ENCODE measurements around the gene SUGCT.

DNA sequence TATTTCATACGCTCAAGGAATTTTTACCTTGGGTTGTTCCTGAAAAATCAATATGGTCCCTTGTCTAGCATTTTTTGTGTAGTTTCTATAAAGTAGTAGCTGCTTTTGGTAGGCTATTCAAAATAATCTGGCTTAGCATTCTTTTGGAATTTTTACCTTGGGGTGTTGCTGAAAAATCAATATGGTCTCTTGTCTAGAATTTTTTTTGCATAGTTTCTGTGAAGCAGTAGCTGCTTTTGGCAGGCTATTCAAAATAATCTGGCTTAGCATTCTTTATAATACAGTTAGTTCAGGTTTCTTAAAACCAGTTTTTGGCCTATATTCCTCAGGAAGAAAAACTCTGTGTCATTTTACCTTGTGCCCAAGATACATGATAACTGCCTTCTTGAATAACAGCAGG lies 301.9 kb downstream of the SUGCT start:
- TF ChIP-seq, protein P1, sequence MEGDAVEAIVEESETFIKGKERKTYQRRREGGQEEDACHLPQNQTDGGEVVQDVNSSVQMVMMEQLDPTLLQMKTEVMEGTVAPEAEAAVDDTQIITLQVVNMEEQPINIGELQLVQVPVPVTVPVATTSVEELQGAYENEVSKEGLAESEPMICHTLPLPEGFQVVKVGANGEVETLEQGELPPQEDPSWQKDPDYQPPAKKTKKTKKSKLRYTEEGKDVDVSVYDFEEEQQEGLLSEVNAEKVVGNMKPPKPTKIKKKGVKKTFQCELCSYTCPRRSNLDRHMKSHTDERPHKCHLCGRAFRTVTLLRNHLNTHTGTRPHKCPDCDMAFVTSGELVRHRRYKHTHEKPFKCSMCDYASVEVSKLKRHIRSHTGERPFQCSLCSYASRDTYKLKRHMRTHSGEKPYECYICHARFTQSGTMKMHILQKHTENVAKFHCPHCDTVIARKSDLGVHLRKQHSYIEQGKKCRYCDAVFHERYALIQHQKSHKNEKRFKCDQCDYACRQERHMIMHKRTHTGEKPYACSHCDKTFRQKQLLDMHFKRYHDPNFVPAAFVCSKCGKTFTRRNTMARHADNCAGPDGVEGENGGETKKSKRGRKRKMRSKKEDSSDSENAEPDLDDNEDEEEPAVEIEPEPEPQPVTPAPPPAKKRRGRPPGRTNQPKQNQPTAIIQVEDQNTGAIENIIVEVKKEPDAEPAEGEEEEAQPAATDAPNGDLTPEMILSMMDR (IDR thresholded peaks at IDR 0.05 in 8 of 11, conservative IDR thresholded peaks at IDR 0.05 in 3 of 11): no peak
- TF ChIP-seq POLR2AphosphoS5 (IDR thresholded peaks at IDR 0.05) (no peak), POLR2A (IDR thresholded peaks at IDR 0.05) (no peak)
